ENCODE results near the gene SCYGR6. TPM values are rescaled to one million over a fixed set of nuclear protein-coding genes. Genes with fewer than 3 reads are reported as not detected.
"Not testable (repeated sequence)": the region's sequence is repeated elsewhere in the genome, so short reads cannot be mapped to it uniquely, and the experiment has no call there.

SCYGR6 gene
- total RNA-seq, 2 experiments from 2014 or later, result not detected

DNA sequence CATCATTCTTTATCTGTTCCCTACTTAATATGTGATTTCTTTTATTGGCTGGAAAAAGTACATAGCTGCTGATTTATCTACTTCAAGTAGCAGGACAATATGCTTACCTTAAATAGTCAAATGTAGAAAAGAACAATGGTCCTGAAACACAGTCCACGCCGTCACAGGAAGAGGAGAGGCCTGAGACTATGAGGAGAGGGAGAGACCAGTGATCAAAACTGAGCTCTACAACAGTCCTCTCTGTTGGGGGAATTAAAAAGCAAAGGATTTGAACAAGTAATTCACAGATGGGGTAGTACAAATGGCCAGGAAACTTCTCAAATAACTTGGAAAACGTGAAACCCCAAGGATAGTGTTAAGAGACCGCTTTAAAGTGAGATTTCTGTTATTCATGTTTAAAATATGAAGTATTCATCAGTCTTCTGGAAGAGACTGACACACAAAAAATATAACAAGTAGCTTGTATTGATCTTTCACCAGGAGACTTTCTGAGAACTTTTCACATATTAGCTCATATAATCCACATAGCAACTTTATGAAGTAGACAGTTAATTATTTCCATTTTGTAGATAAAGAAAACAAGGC lies 41.3 kb upstream of the SCYGR6 start:
- Histone ChIP-seq H3K4me3 (ENCODE audit: low read length) (no peak overlapping the region), H3K9me3 (ENCODE audit: control insufficient read depth in 1 of 2, insufficient read depth in 1 of 2, low read length in 2 of 2) (no peaks in the 10 kb centered on the region), H3K4me1 (ENCODE audit: insufficient read depth, low read length) (no peaks in the 10 kb centered on the region), H3K27ac (ENCODE audit: low read depth in 1 of 2, low read length in 2 of 2) (no peak overlapping the region), H3K36me3 (ENCODE audit: insufficient read depth, low read length) (no peaks in the 10 kb centered on the region), H3K27me3 (ENCODE audit: control insufficient read depth in 1 of 2, insufficient read depth in 2 of 2, low read length in 2 of 2) (no peaks in the 10 kb centered on the region)
- Mint-ChIP-seq H3K27ac (no peak overlapping the region), H3K27me3 (no peaks in the 10 kb centered on the region), H3K36me3 (ENCODE audit: low read depth) (no peaks in the 10 kb centered on the region), H3K4me3 (no peak overlapping the region), H3K4me1 (ENCODE audit: low read depth) (no peaks in the 10 kb centered on the region), H3K9me3 (no peaks in the 10 kb centered on the region)
- ATAC-seq (ENCODE audit: poor library complexity), result no peak
- ChIA-PET POLR2A (no interaction called here), CTCF (interaction anchor here (0.8 to 1.1 kb wide), 4 partner anchors 9 to 301 kb away, joined by 3 to 4 read pairs (median 3); no protein-coding TSS in a partner anchor)
- TF ChIP-seq, protein P1, sequence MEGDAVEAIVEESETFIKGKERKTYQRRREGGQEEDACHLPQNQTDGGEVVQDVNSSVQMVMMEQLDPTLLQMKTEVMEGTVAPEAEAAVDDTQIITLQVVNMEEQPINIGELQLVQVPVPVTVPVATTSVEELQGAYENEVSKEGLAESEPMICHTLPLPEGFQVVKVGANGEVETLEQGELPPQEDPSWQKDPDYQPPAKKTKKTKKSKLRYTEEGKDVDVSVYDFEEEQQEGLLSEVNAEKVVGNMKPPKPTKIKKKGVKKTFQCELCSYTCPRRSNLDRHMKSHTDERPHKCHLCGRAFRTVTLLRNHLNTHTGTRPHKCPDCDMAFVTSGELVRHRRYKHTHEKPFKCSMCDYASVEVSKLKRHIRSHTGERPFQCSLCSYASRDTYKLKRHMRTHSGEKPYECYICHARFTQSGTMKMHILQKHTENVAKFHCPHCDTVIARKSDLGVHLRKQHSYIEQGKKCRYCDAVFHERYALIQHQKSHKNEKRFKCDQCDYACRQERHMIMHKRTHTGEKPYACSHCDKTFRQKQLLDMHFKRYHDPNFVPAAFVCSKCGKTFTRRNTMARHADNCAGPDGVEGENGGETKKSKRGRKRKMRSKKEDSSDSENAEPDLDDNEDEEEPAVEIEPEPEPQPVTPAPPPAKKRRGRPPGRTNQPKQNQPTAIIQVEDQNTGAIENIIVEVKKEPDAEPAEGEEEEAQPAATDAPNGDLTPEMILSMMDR (IDR thresholded peaks at IDR 0.05), result no peak
- no peak for DNase-seq
- intact Hi-C loops (cut with DNase I, micrococcal nuclease), result loop anchor here (1.0 to 10.0 kb wide), 9 partner anchors 109 to 731 kb away; partner anchors contain the start of gene AGFG1 (in 1 of the 2)

DNA sequence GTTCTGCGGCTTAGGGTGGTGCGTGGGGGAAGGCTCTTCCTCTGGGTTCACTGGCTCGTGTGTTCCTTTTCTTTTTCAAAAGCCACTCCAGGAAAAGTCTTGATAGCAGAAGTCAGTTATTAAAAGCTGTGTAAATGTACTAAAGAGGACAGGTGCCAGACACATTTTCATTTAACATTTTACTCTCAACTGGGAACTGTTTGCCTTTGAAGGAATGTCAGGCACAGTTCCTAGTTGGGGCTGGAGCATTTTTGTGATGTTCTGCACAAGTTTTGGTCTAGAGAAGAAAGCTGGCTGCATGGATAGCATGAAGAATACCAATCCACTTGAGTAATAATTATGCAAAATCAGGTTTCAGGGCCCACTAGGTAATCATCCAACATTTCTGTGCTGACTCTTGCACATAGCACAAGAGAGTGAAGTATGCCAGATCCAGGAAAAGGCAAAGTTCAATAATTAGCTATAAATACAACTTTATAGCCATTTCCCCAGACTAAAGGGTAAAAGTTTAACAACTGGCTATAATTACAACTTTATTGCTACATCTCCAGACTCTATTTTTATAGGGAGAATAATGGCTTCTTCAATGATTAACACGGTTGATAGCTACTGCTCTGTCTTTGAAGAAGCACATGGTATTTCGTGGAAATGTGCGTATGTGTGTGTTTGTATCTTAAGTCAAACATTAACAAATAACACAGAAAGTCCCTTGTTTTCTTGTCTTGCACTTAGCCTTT lies 37.4 kb upstream of the SCYGR6 start:
- intact Hi-C loops (cut with DNase I, micrococcal nuclease), result loop anchor here (10.0 kb wide), 2 partner anchors 397 to 727 kb away; no protein-coding TSS in a partner anchor

DNA sequence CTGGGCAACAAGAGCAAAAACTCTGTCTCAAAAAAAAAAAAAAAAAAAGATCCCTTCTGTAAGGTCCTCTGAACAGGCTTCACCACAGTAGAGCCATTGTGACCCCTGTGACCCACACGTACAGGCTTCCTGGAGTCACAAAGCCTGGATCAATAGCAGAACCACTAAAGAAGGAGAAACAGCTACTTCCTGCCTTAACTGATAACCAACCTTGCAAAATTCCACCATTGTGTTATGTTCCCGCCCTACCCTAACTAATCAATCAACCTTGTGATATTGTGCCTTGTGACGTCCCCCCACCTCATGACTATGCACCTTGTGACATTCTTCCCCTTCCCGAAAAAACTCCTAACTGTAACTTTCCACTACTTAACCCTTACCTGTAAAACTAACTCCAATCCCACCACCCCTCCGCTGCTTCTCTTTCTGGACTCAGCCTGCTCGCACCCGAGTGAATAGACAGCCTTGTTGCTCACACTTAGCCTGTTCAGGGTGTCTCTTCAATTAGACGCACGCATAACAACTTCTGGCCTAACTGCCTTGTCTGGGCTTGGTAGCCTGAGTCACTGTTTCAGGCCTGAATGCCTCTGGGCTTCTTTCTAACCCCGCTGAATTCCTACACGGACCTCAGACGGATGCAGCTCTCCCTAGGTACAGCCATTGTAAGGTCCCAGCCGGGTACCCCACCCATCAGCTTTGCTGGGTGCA lies 35.0 kb upstream of the SCYGR6 start:
- H3K4me1 Mint-ChIP-seq (ENCODE audit: low read depth), result no peaks in the 10 kb centered on the region
- H3K9me3 Mint-ChIP-seq, result no peaks in the 10 kb centered on the region
- ATAC-seq (ENCODE audit: poor library complexity), result no peak
- Histone ChIP-seq H3K27me3 (ENCODE audit: control insufficient read depth in 1 of 2, insufficient read depth in 2 of 2, low read length in 2 of 2) (no peaks in the 10 kb centered on the region), H3K4me3 (ENCODE audit: low read length) (no peak overlapping the region), H3K9me3 (ENCODE audit: control insufficient read depth in 1 of 2, insufficient read depth in 1 of 2, low read length in 2 of 2) (no peaks in the 10 kb centered on the region), H3K36me3 (ENCODE audit: insufficient read depth, low read length) (no peaks in the 10 kb centered on the region), H3K4me1 (ENCODE audit: insufficient read depth, low read length) (no peaks in the 10 kb centered on the region), H3K27ac (ENCODE audit: low read depth in 1 of 2, low read length in 2 of 2) (no peak overlapping the region)
- ChIA-PET CTCF (no interaction called here), POLR2A (no interaction called here)
- TF ChIP-seq, protein P1 (IDR thresholded peaks at IDR 0.05), result no peak
- intact Hi-C loops (cut with DNase I, micrococcal nuclease), result loop anchor here (10.0 kb wide), 2 partner anchors 395 to 725 kb away; no protein-coding TSS in a partner anchor
- no peak overlapping the region for H3K27ac Mint-ChIP-seq
- H3K4me3 Mint-ChIP-seq, result no peak overlapping the region
- H3K27me3 Mint-ChIP-seq, result peaks cover 9% of the 10 kb centered on the region
- DNase-seq, result no peak
- H3K36me3 Mint-ChIP-seq (ENCODE audit: low read depth), result no peaks in the 10 kb centered on the region

More for the DNA sequence above, 37.4 kb upstream of the SCYGR6 start:
- POLR2A ChIA-PET, result no interaction called here
- Mint-ChIP-seq H3K4me1 (ENCODE audit: low read depth) (no peaks in the 10 kb centered on the region), H3K36me3 (ENCODE audit: low read depth) (no peaks in the 10 kb centered on the region), H3K9me3 (no peaks in the 10 kb centered on the region), H3K27me3 (peaks cover 6% of the 10 kb centered on the region), H3K27ac (no peak overlapping the region), H3K4me3 (no peak overlapping the region)
- CTCF ChIA-PET, result no interaction called here
- Histone ChIP-seq H3K36me3 (ENCODE audit: insufficient read depth, low read length) (no peaks in the 10 kb centered on the region), H3K27ac (ENCODE audit: low read depth in 1 of 2, low read length in 2 of 2) (no peak overlapping the region), H3K27me3 (ENCODE audit: control insufficient read depth in 1 of 2, insufficient read depth in 2 of 2, low read length in 2 of 2) (no peaks in the 10 kb centered on the region), H3K9me3 (ENCODE audit: control insufficient read depth in 1 of 2, insufficient read depth in 1 of 2, low read length in 2 of 2) (no peaks in the 10 kb centered on the region), H3K4me1 (ENCODE audit: insufficient read depth, low read length) (no peaks in the 10 kb centered on the region), H3K4me3 (ENCODE audit: low read length) (no peak overlapping the region)
- TF ChIP-seq, protein P1 (IDR thresholded peaks at IDR 0.05), result no peak
- DNase-seq (no peak), ATAC-seq (ENCODE audit: poor library complexity) (no peak)

DNA sequence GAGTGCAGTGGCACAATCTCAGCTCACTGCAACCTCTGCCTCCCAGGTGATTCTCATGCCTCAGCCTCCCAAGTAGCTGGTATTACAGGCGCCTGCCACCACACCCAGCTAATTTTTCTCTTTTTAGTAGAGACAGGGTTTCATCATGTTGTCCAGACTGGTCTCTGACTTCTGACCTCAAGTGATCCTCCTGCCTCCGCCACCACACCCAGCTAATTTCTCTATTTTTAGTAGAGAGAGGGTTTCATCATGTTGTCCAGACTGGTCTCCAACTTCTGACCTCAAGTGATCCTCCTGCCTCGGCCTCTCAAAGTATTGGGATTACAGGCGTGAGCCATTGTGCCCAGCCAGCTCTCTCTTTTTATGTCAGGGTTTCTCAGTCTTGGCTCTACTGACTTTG lies 31.7 kb upstream of the SCYGR6 start:
- CTCF ChIA-PET, result interaction anchor here (1.4 kb wide), 1 partner anchor 10 kb away, joined by 3 read pairs; no protein-coding TSS in a partner anchor
- H3K9me3 ChIP-seq (ENCODE audit: control insufficient read depth in 1 of 2, insufficient read depth in 1 of 2, low read length in 2 of 2); H3K4me3 Mint-ChIP-seq; H3K27me3 ChIP-seq (ENCODE audit: control insufficient read depth in 1 of 2, insufficient read depth in 2 of 2, low read length in 2 of 2); H3K36me3 Mint-ChIP-seq (ENCODE audit: low read depth); H3K27me3 Mint-ChIP-seq; H3K4me1 ChIP-seq (ENCODE audit: insufficient read depth, low read length); H3K27ac Mint-ChIP-seq; H3K4me1 Mint-ChIP-seq (ENCODE audit: low read depth); H3K9me3 Mint-ChIP-seq; POLR2A ChIA-PET; DNase-seq; ATAC-seq (ENCODE audit: poor library complexity); H3K27ac ChIP-seq (ENCODE audit: low read depth in 1 of 2, low read length in 2 of 2); H3K36me3 ChIP-seq (ENCODE audit: insufficient read depth, low read length); intact Hi-C loops (cut with DNase I, micrococcal nuclease); H3K4me3 ChIP-seq (ENCODE audit: low read length): not testable (repeated sequence)
